Jurkat, Clone E6-1 (cell line): ENCODE measurements around the gene ATF6.

Experiments
- DNase-seq: peaks from one replicate; pipeline ENCODE4 v3.0.0-alpha.2; 2011; ENCODE audit warnings: low read depth, low spot score
- H3K4me3 ChIP-seq: 2 replicates; pipeline ENCODE4 v1.5.1; 2011; ENCODE audit warnings: mild to moderate bottlenecking, low read length, control low read depth, moderate library complexity

The ATF6 gene

GRCh38 chr1:161948435-161948834 lies 182.3 kb downstream of the ATF6 start:
- no peak overlapping the region for H3K4me3 ChIP-seq
- no peak for DNase-seq

- no peak for DNase-seq
- no peak overlapping the region for H3K4me3 ChIP-seq
Observed at GRCh38 chr1:161949548-161949947, 183.4 kb downstream of the ATF6 start.

DNA sequence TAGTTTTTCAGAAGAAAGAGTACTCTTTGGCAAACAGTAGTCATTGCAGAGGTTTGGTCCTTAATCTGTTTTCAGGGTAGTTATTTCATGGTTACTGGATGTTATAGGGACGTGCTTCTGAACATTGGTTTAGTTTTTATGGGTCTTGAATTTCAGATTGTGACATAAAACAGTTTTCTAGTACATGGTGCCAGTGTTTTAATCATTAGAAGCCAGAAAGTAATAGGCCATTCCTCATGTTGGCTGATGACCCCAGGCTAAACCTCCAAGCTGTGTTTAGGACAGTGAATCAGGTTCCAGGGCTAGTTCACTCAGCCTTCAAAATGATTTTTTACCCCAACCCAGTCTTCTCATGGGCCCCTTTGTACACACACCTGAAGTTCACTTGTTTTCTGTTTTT lies 184.3 kb downstream of the ATF6 start:
- no peak overlapping the region for H3K4me3 ChIP-seq
- DNase-seq: no peak

- no peak overlapping the region for H3K4me3 ChIP-seq
- no peak for DNase-seq
Observed at GRCh38 chr1:161951646-161952045, 185.5 kb downstream of the ATF6 start.

- no peak for DNase-seq
- H3K4me3 ChIP-seq: no peak overlapping the region
Observed at GRCh38 chr1:161952607-161953172, 186.6 kb downstream of the ATF6 start.

DNA sequence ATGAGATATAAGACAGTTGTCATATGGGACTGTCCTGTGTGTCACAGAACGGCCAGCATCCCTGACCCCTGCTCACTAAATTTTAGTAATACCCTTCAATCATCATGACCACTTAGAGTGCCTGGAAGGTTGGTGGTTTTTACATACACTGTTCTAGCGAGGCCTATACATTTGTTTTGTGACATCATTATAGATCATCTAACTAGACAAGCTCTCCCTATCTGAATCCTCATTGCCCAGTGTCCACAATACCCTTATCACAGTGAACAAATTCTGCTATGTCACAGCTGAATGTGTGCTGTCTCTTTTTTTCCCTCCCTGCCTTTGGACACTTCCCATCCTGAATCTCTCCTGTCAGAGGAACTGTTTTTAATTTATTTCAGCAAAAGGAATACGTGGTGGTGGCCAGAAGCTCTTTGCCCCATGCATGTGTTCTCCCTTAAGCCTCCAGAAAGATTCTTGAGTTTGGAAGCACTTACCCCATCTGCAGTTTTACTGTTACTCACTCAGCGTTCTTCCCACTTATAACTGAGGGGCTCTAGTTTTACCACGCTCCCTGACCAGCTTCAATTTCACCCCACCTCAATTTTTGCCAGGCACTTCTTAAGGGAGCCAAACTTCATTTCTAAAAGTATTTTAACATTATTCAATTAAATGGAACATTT lies 187.3 kb downstream of the ATF6 start:
- DNase-seq: no peak
- no peak overlapping the region for H3K4me3 ChIP-seq

GRCh38 chr1:161954050-161954449 lies 187.9 kb downstream of the ATF6 start:
- H3K4me3 ChIP-seq: no peak overlapping the region
- no peak for DNase-seq

GRCh38 chr1:161954466-161954865 lies 188.3 kb downstream of the ATF6 start:
- no peak for DNase-seq
- H3K4me3 ChIP-seq: no peak overlapping the region

DNA sequence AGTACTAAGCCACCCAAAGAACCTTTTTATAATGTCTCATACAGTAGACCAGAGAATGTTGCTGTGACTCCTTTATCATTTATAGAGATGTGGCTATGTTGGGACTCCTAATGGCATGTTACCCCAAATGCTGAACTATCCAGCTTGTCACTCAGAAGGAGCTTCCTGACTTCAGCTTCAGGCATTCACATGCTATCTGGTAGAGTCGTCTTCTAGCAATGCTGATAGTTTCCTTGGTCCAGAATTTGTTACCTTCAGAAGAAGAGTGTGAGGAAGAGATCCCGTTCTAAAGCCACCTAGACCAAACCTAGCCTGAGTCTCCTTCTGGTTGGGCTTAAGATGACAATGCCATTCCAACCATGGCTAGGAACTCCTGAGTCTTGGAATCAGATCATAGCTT lies 189.5 kb downstream of the ATF6 start:
- H3K4me3 ChIP-seq: no peak overlapping the region

DNA sequence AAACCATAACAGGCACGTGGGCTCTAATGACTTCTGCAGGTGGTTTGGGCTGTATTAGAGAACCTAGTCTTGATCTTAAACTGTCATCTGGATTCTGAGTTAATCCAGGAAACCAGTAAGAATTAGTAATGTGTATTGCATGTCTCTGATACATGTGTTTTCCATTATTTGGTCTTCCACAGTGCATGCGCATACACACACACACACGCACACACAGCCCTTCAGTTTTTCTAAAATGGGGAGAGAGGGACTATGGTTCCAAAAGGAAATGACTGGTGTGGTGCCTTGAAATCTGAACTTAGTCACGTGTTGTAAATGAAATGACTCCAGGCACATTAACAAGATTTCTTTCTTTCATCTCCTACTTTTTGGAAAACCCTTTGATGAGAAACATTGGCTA lies 190.0 kb downstream of the ATF6 start:
- no peak overlapping the region for H3K4me3 ChIP-seq
- peak; percentile 59 for DNase-seq

More for the DNA sequence above, 189.5 kb downstream of the ATF6 start:
- DNase-seq: no peak

DNA sequence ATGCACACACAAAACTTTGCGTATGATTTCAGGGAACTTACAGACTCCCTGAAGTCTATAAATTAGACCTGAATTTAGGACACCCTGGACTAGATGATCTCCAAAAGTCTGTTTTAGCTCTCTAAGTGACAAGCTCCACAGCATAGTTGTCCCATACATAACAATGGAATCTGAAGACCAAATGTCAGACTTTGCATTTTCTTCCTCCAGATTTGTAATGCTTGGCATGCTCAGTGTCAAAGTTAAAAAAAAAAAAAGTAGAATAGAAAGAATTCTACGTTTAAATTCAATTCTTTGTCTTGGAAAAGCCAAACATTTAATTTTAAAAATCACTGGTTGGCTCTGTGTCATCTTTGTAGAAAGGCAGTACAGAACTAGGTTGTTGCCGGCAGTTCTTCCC lies 190.8 kb downstream of the ATF6 start:
- no peak for DNase-seq
- no peak overlapping the region for H3K4me3 ChIP-seq

GRCh38 chr1:161958425-161958824 lies 192.3 kb downstream of the ATF6 start:
- DNase-seq: no peak
- no peak overlapping the region for H3K4me3 ChIP-seq

GRCh38 chr1:161962091-161962887 lies 196.2 kb downstream of the ATF6 start:
- DNase-seq: no peak
- no peak overlapping the region for H3K4me3 ChIP-seq

GRCh38 chr1:161966067-161966466 lies 199.9 kb downstream of the ATF6 start:
- H3K4me3 ChIP-seq: no peak overlapping the region
- DNase-seq: no peak

DNA sequence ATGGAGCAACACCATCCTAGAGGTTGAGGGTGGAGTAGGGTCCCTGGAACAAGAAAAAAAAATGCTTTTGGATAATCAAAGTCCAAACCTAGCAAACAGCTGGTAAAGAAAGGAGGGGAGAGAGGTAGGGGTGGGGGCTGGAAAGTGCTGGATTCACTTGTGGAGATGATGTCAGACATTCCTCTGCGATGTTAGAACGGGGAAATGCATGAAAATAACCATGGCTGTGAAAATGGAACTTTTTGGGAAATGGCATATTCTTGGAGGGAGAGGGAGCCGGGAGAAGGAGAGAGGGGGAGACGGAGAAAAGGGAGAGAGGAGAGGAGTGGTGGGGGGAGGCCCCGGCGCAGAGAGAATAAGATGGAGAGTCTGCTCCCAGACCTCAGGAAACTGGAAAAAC lies 203.9 kb downstream of the ATF6 start:
- H3K4me3 ChIP-seq: no peak overlapping the region
- DNase-seq: no peak

DNA sequence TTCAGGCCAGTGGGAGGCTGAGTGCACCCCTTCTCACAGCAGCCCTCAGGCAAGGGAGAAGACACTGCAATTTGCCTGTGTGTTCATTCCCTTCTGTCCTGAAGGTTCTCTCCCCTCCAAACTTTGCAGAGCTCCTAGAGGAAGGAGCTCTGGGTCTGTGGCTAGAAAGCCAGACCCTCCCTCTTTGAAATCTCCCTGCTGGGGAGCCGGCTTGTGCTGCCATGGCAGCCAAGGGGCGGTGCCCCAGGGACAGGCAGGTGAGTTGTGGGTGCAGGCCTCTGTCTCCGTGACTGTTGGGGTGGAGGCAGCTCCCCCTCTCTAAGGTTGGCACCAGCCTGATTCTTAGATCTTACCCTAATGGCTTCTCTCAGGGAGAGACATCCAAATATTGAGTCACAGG lies 204.5 kb downstream of the ATF6 start:
- no peak overlapping the region for H3K4me3 ChIP-seq
- no peak for DNase-seq

DNA sequence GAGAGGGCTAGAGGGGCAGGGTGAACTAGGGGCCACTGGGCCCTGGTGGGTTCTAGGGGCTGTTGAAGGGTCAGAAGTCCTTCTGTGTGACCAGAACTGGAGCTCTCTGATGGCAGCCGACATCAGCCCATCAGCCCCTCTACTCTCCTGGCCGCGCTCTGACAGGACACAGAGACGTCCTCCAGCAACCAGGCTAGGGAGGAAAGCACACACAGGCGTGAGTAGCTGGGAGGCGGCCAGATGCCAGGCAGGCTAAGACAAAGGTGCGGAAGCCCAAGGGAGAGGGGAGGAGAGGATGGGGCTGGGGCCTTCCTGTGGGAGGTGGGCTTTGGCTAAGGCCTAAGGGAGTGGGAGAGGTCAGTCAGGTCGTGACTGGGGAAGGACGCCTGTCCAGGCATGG lies 206.7 kb downstream of the ATF6 start:
- H3K4me3 ChIP-seq: no peak overlapping the region
- no peak for DNase-seq

DNA sequence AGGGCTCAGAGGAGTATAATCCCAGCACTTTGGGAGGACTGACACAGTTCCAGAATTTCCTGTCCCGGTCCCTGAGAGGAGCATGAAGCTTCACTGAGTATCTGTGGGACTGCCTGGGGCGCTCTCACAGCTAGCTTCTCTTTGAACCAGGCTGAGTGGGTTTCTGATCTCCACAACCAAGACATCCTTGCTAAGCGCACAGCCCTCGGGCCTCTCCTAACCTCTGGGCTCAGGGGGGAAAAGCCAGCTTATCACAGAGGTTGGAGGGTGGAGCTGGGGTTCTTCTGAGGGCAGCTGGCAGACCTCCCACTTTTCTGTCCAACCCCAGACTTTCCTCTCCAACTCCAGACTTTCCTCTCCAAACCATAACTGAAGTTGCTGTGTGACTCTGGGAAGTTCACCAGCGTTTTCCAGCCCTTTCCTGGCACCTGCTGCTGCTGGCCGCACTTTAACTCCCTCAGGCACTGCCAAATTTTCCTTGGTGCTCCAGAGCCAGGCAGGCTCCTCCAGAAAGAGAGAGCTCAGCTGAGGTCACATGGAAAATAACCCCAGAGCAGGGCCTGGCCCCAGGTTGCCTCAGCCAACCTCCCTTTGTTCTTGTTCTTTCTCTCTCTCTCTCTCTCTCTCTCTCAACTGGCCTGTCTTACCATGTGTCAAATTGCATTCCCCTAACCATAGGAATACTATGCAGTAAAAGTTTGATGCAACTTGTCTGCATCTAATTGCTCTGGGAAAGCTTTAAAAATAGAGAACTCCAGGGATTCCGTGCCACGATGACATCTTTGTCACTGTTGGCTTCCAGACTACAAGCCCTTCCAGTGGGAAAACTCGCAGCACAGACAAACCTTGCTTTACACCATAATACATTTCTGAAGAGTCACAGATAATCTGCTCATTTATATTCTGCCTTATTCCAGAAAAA lies 208.1 kb downstream of the ATF6 start:
- no peak for DNase-seq
- no peak overlapping the region for H3K4me3 ChIP-seq

GRCh38 chr1:161978011-161978790 lies 212.1 kb downstream of the ATF6 start:
- DNase-seq: no peak
- H3K4me3 ChIP-seq: no peak overlapping the region
